Ishikawa (cell line): ENCODE measurements around the gene SLC25A42.

Source experiments
- CEBPB ChIP-seq: IDR thresholded peaks from 2 replicates; pipeline ENCODE4 v1.6.1; 2012
- CREB1 ChIP-seq: IDR thresholded peaks from 2 replicates; pipeline ENCODE4 v1.6.1; 2012; ENCODE audit warnings: low read depth
- EGR1 ChIP-seq: IDR thresholded peaks from 2 replicates; pipeline ENCODE4 v1.6.1; 2012
- EP300 ChIP-seq: IDR thresholded peaks from 2 replicates; pipeline ENCODE4 v1.6.1; 2012; ENCODE audit warnings: borderline replicate concordance
- FOXM1 ChIP-seq: IDR thresholded peaks from 2 replicates; pipeline ENCODE4 v1.6.1; 2012; ENCODE audit warnings: low read depth, borderline replicate concordance
- NFIC ChIP-seq: IDR thresholded peaks from 2 replicates; pipeline ENCODE4 v1.6.1; 2012
- RAD21 ChIP-seq: IDR thresholded peaks from 2 replicates; pipeline ENCODE4 v1.6.1; 2012; ENCODE audit warnings: low read depth
- TAF1 ChIP-seq: IDR thresholded peaks from 2 replicates; pipeline ENCODE4 v1.6.1; 2012; ENCODE audit warnings: low read depth, mild to moderate bottlenecking
- TCF12 ChIP-seq: IDR thresholded peaks from 2 replicates; pipeline ENCODE4 v1.6.1; 2012; ENCODE audit warnings: low read depth
- TEAD4 ChIP-seq: IDR thresholded peaks from 2 replicates; pipeline ENCODE4 v1.6.1; 2012
- YY1 ChIP-seq: IDR thresholded peaks from 2 replicates; pipeline ENCODE4 v1.6.1; 2012; ENCODE audit warnings: low read depth
- ZBTB7A ChIP-seq: IDR thresholded peaks from 2 replicates; pipeline ENCODE4 v1.6.1; 2012; ENCODE audit warnings: low read depth
- TF ChIP-seq, protein P1 (sequence below): IDR thresholded peaks from 2 replicates; pipeline ENCODE4 v1.6.1; 2012; ENCODE audit warnings: low read depth, mild to moderate bottlenecking
- TF ChIP-seq, protein P2 (sequence below): IDR thresholded peaks from 2 replicates; pipeline ENCODE4 v1.6.1; 2012
- TF ChIP-seq, protein P3 (sequence below): IDR thresholded peaks from 2 replicates; pipeline ENCODE4 v1.6.1; 2012

SLC25A42 gene

DNA sequence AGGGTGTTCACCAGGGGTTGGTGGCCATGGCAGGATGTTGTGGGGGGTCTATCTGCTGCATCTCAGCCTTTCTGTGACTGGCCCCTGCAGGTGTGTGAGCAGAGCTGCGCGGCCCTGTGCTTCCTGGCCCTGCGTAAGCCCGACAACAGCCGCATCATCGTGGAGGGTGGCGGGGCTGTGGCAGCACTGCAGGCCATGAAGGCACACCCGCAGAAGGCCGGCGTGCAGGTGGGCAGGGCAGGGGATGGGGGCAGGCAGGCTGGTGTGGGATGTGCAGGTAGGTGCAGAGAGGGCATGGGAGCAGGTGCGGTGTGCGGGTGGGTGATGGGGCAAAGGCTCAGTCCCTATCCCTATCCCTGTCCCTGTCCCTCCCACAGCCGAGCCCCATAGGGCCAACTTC lies 8.1 kb upstream of the SLC25A42 start:
- no peak for TF ChIP-seq FOXM1
- TF ChIP-seq, protein P1, sequence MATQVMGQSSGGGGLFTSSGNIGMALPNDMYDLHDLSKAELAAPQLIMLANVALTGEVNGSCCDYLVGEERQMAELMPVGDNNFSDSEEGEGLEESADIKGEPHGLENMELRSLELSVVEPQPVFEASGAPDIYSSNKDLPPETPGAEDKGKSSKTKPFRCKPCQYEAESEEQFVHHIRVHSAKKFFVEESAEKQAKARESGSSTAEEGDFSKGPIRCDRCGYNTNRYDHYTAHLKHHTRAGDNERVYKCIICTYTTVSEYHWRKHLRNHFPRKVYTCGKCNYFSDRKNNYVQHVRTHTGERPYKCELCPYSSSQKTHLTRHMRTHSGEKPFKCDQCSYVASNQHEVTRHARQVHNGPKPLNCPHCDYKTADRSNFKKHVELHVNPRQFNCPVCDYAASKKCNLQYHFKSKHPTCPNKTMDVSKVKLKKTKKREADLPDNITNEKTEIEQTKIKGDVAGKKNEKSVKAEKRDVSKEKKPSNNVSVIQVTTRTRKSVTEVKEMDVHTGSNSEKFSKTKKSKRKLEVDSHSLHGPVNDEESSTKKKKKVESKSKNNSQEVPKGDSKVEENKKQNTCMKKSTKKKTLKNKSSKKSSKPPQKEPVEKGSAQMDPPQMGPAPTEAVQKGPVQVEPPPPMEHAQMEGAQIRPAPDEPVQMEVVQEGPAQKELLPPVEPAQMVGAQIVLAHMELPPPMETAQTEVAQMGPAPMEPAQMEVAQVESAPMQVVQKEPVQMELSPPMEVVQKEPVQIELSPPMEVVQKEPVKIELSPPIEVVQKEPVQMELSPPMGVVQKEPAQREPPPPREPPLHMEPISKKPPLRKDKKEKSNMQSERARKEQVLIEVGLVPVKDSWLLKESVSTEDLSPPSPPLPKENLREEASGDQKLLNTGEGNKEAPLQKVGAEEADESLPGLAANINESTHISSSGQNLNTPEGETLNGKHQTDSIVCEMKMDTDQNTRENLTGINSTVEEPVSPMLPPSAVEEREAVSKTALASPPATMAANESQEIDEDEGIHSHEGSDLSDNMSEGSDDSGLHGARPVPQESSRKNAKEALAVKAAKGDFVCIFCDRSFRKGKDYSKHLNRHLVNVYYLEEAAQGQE: no peak

DNA sequence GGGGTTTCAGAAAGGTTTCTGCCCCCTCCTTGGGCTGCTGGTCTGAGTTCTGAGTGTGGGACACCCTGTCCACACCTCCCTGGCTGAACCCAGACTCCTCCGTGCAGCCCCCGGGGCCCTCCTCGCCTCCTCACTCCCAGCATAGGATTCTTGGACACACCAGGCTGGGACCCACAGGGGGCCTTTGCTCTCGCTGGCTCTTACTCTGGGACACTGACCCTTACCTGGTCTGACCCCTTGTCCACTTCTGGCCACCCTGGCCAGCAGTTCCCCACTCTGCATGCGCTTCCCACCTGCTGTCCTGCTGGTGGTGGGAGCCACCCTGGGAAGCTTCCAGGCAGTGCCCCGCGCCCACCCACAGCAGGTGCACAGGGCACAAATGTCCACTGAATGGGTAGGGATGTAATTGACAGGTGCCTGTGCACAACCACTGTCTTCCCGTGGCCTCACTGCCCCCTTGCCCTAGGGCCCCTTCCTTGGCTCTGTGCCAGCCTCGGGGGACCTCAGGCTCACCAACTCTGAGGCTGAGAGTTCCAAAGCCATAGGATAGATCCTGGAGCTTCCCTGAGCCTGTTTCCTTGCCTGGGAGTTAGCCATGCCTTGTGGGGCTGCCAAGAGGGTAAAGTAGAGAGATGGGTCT lies 7.0 kb upstream of the SLC25A42 start:
- TF ChIP-seq EP300: no peak
- TF ChIP-seq ZBTB7A: no peak
- no peak for TF ChIP-seq CEBPB
- TF ChIP-seq YY1: no peak
- TF ChIP-seq NFIC: no peak
- no peak for TF ChIP-seq TAF1
- no peak for TF ChIP-seq TEAD4
- TF ChIP-seq, protein P2, sequence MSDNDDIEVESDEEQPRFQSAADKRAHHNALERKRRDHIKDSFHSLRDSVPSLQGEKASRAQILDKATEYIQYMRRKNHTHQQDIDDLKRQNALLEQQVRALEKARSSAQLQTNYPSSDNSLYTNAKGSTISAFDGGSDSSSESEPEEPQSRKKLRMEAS: no peak
- no peak for TF ChIP-seq TCF12
- TF ChIP-seq, protein P1: no peak

DNA sequence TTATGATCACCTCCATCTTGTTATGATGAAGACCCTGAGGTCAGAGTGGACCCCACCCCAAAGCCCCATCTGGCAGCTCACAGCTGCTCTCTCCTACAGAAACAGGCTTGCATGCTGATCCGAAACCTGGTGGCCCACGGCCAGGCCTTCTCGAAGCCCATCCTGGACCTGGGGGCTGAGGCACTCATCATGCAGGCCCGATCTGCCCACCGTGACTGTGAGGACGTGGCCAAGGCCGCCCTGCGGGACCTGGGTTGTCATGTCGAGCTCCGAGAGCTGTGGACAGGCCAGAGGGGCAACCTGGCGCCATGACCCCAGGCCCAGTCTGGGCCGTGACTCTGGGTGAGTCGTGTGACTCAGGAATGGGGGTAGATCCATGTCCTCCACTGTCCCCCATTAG lies 6.5 kb upstream of the SLC25A42 start:
- TF ChIP-seq EP300: no peak
- no peak for TF ChIP-seq YY1
- TF ChIP-seq TAF1: no peak
- TF ChIP-seq, protein P3, sequence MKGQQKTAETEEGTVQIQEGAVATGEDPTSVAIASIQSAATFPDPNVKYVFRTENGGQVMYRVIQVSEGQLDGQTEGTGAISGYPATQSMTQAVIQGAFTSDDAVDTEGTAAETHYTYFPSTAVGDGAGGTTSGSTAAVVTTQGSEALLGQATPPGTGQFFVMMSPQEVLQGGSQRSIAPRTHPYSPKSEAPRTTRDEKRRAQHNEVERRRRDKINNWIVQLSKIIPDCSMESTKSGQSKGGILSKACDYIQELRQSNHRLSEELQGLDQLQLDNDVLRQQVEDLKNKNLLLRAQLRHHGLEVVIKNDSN: no peak

DNA sequence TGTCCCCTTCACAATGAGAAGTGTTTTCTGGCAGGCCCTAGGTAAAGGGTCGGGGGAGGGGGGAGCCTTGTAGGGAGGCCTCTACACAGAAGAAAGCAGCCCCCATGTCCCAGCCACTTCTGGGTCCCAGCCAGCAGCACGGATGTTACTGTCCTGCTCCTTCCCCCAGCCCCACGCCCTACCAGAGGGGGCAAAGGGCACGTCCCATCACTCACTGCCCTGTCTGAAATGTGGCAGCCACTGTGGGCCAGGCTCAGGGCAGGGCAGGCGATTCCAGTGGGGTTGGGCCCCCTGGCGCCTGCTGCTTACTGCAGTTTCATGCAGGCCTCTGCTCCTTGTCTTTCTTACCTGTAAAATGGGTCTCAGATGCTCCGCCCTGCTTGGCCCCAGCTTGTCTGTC lies 6.1 kb upstream of the SLC25A42 start:
- TF ChIP-seq EP300 (no peak), CREB1 (no peak), RAD21 (no peak), FOXM1 (no peak), TCF12 (no peak), EGR1 (no peak), YY1 (no peak), TEAD4 (no peak)
- TF ChIP-seq, protein P3: no peak
- TF ChIP-seq, protein P2: no peak

DNA sequence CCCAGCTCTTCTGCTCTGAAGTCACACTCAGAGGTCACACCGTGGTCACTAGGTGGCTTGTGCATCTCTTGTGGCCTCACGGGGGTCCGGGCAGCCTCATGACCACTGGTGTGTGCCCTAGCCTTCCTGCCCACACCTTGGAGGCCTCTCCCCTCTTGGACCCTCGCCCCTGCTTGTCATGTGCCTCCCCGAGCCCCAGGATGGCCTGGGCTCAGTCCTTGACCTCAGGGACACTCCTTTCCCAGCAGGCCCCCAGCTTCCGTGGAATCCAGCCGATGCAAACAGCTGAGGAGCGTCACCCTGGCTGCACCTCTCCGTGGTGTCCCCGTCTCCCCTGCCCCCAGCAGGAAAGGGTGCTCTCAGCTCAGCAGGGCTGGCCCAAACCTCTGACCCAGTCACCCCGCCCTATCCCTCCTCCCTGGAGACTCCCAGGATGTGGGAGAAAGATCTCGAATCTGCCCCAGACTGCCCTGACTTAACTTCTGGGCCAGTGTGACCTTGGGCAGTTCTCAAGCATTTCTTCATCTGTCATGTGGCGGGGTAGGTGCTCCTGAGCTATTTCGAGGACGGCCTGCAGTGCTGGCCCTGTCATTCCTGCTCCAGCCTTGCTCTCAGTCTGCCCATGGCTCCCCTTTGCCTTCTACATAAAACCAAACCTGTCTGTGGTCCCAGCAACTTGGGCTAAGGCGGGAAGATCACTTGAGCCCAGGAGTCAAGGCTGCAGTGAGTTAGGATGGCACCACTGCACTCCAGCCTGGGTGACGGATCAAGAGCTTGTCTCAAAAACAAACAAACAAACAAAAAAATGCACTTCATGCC lies 4.6 kb upstream of the SLC25A42 start:
- TF ChIP-seq ZBTB7A (no peak), EP300 (no peak), YY1 (no peak), CEBPB (no peak), RAD21 (no peak), TCF12 (no peak), TEAD4 (no peak), NFIC (no peak), CREB1 (no peak), EGR1 (no peak), TAF1 (no peak), FOXM1 (no peak)
- TF ChIP-seq, protein P2: no peak
- TF ChIP-seq, protein P1: no peak
- TF ChIP-seq, protein P3: no peak
